H9 (cell line): ENCODE results near the gene DNAH8. TPM values are rescaled to one million over a fixed set of nuclear protein-coding genes. Genes with fewer than 3 reads are reported as not detected.

ENCODE experiments used
- DNase-seq: peaks from one replicate; pipeline ENCODE4 v3.0.0-alpha.2; 2017
- H2AFZ ChIP-seq: one replicate; pipeline ENCODE4 v1.6.1; 2013; ENCODE audit warnings: mild to moderate bottlenecking, low read length, control low read depth, moderate library complexity
- H2AK5ac ChIP-seq: 2 replicates; pipeline ENCODE4 v1.6.1; 2013; ENCODE audit warnings: low read length, control low read depth, mixed read lengths; ENCODE audit not compliant: insufficient read length
- H2BK120ac ChIP-seq: one replicate; pipeline ENCODE4 v1.6.1; 2013; ENCODE audit warnings: low read depth, mild to moderate bottlenecking, low read length, control low read depth, inconsistent platforms; ENCODE audit not compliant: poor library complexity, severe bottlenecking
- H2BK12ac ChIP-seq: 2 replicates; pipeline ENCODE4 v1.6.1; 2013; ENCODE audit warnings: low read length, control low read depth, mixed read lengths, low read depth; ENCODE audit not compliant: insufficient read length
- H2BK15ac ChIP-seq: 2 replicates; pipeline ENCODE4 v1.6.1; 2013; ENCODE audit warnings: low read depth, low read length, control low read depth
- H2BK20ac ChIP-seq: one replicate; pipeline ENCODE4 v1.6.1; 2013; ENCODE audit warnings: low read depth, mild to moderate bottlenecking, low read length, control low read depth, inconsistent platforms; ENCODE audit not compliant: poor library complexity, severe bottlenecking
- H2BK5ac ChIP-seq: 2 replicates; pipeline ENCODE4 v1.6.1; 2013; ENCODE audit warnings: low read length, control low read depth, mixed read lengths; ENCODE audit not compliant: insufficient read length
- H3K14ac ChIP-seq: 2 replicates; pipeline ENCODE4 v1.6.1; 2013; ENCODE audit warnings: low read length, control low read depth; ENCODE audit not compliant: insufficient read depth
- H3K18ac ChIP-seq: 2 replicates; pipeline ENCODE4 v1.6.1; 2013; ENCODE audit warnings: low read depth, mild to moderate bottlenecking, mixed read lengths, low read length, control low read depth; ENCODE audit not compliant: insufficient read length
- H3K23ac ChIP-seq: 2 replicates; pipeline ENCODE4 v1.6.1; 2013; ENCODE audit warnings: low read length, control low read depth, mixed read lengths, low read depth; ENCODE audit not compliant: insufficient read length
- H3K23me2 ChIP-seq: 2 replicates; pipeline ENCODE4 v1.6.1; 2013; ENCODE audit warnings: low read depth, mild to moderate bottlenecking, mixed read lengths, low read length, control low read depth; ENCODE audit not compliant: insufficient read length, poor library complexity, severe bottlenecking
- H3K27ac ChIP-seq: 2 replicates; pipeline ENCODE4 v1.5.1; 2013; ENCODE audit warnings: low read length, control low read depth, mixed read lengths, low read depth; ENCODE audit not compliant: insufficient read length
- H3K27me3 ChIP-seq: 2 replicates; pipeline ENCODE4 v1.6.1; 2013; ENCODE audit warnings: low read length, control low read depth, inconsistent platforms; ENCODE audit not compliant: insufficient read depth
- H3K4ac ChIP-seq: 2 replicates; pipeline ENCODE4 v1.6.1; 2013; ENCODE audit warnings: low read depth, mild to moderate bottlenecking, control low read depth, inconsistent platforms, low read length, moderate library complexity
- H3K4me1 ChIP-seq: 2 replicates; pipeline ENCODE4 v1.6.1; 2013; ENCODE audit warnings: low read length, control low read depth, inconsistent platforms; ENCODE audit not compliant: insufficient read depth
- H3K4me2 ChIP-seq: 2 replicates; pipeline ENCODE4 v1.6.1; 2013; ENCODE audit warnings: low read length, control low read depth, mixed read lengths; ENCODE audit not compliant: insufficient read length, insufficient read depth
- H3K56ac ChIP-seq: 2 replicates; pipeline ENCODE4 v1.6.1; 2013; ENCODE audit warnings: low read depth, mild to moderate bottlenecking, mixed read lengths, low read length, control low read depth; ENCODE audit not compliant: insufficient read length
- H3K79me1 ChIP-seq: 2 replicates; pipeline ENCODE4 v1.6.1; 2013; ENCODE audit warnings: low read depth, mild to moderate bottlenecking, moderate library complexity, low read length, control low read depth, inconsistent platforms; ENCODE audit not compliant: insufficient read depth, poor library complexity, severe bottlenecking
- H3K79me2 ChIP-seq: 2 replicates; pipeline ENCODE4 v1.6.1; 2013; ENCODE audit warnings: low read length, control low read depth, inconsistent platforms; ENCODE audit not compliant: insufficient read depth
- H3K9ac ChIP-seq: 2 replicates; pipeline ENCODE4 v1.6.1; 2013; ENCODE audit warnings: low read length, control low read depth, mixed read lengths; ENCODE audit not compliant: insufficient read length; ENCODE audit errors: extremely low read depth
- H3K9me3 ChIP-seq: one replicate; pipeline ENCODE4 v1.6.1; 2013; ENCODE audit warnings: low read depth, low read length, inconsistent platforms; ENCODE audit not compliant: control insufficient read depth
- H3T11ph ChIP-seq: one replicate; pipeline ENCODE4 v1.6.1; 2013; ENCODE audit warnings: mild to moderate bottlenecking, low read length, control low read depth, inconsistent platforms
- H4K20me1 ChIP-seq: one replicate; pipeline ENCODE4 v1.6.1; 2013; ENCODE audit not compliant: control insufficient read depth, insufficient read length, insufficient read depth
- H4K5ac ChIP-seq: 2 replicates; pipeline ENCODE4 v1.6.1; 2013; ENCODE audit warnings: low read depth, mild to moderate bottlenecking, mixed read lengths, low read length, control low read depth; ENCODE audit not compliant: insufficient read length
- H4K8ac ChIP-seq: replicated peaks from 2 replicates; pipeline ENCODE4 v1.6.1; 2013; ENCODE audit warnings: low read length, control low read depth, mixed read lengths, low read depth; ENCODE audit not compliant: insufficient read length
- H4K91ac ChIP-seq: 2 replicates; pipeline ENCODE4 v1.6.1; 2013; ENCODE audit warnings: low read depth, mild to moderate bottlenecking, moderate library complexity, mixed read lengths, low read length, control low read depth; ENCODE audit not compliant: insufficient read length
- H3K27ac Mint-ChIP-seq, 3 experiments: 2 replicates in 2 of 3; 3 replicates in 1 of 3; pipeline ENCODE4 v1.8.0; 2020 to 2021; ENCODE audit warnings: mixed read lengths in 3 of 3, mild to moderate bottlenecking in 1 of 3, moderate library complexity in 1 of 3
- H3K27me3 Mint-ChIP-seq: 2 replicates; pipeline ENCODE4 v1.8.0; 2021; ENCODE audit warnings: low read depth, mild to moderate bottlenecking, moderate library complexity, mixed read lengths
- H3K36me3 Mint-ChIP-seq, 3 experiments: 2 replicates in 2 of 3; 3 replicates in 1 of 3; pipeline ENCODE4 v1.8.0; 2020 to 2021; ENCODE audit warnings: low read depth in 3 of 3, mixed read lengths in 3 of 3; ENCODE audit not compliant: insufficient read depth in 1 of 3
- H3K4me1 Mint-ChIP-seq, 2 experiments: 2 replicates each; pipeline ENCODE4 v1.8.0; 2020; ENCODE audit warnings: mixed read lengths in 2 of 2
- H3K4me3 Mint-ChIP-seq, 2 experiments: 2 replicates in 1 of 2; 3 replicates in 1 of 2; pipeline ENCODE4 v1.8.0; 2020 to 2021; ENCODE audit warnings: mild to moderate bottlenecking in 2 of 2, mixed read lengths in 2 of 2, moderate library complexity in 1 of 2
- H3K9me3 Mint-ChIP-seq, 2 experiments: 2 replicates in 1 of 2; 3 replicates in 1 of 2; pipeline ENCODE4 v1.8.0; 2020; ENCODE audit warnings: mild to moderate bottlenecking in 2 of 2, mixed read lengths in 2 of 2, moderate library complexity in 1 of 2
- WGBS: extraction: QIAGEN DNeasy Blood & Tissue Kit; methylation state at CpG from one replicate; pipeline ENCODE4 v1.1.7; 2013; ENCODE audit warnings: missing lambda C conversion rate, low lambda C conversion rate, mixed read lengths; ENCODE audit not compliant: insufficient read length; ENCODE audit errors: extremely low coverage; 5-methylcytosine and 5-hydroxymethylcytosine counted together
- total RNA-seq: library from RNA; stranded (reverse); gene quantifications from 2 replicates; pipeline ENCODE4 v1.2.1, GENCODE V29; 2021
- TF ChIP-seq, protein P1 (sequence below): fragments of 200-600 bp; sonication (generic); conservative IDR thresholded peaks from 3 replicates; pipeline ENCODE4 v1.8.0; 2021; ENCODE audit warnings: antibody characterized with exemption, mild to moderate bottlenecking

DNAH8 gene
- total RNA-seq, 1 experiment from 2014 or later = not detected

GRCh38 chr6:38943964-38944363, 228.9 kb downstream of the DNAH8 start:
- H3K27me3 Mint-ChIP-seq = peaks cover 5% of the 10 kb centered on the region
- H3K4me3 Mint-ChIP-seq = no peak overlapping the region
- Histone ChIP-seq H4K91ac (no peak overlapping the region), H3K14ac (no peak overlapping the region), H3K4me1 (no peaks in the 10 kb centered on the region), H2AK5ac (no peak overlapping the region), H3K4me2 (no peak overlapping the region), H3K27me3 (no peaks in the 10 kb centered on the region), H3K23me2 (no peaks in the 10 kb centered on the region), H3K4ac (no peak overlapping the region), H2BK20ac (no peak overlapping the region), H2BK12ac (no peak overlapping the region), H3K79me1 (no peaks in the 10 kb centered on the region), H4K20me1 (no peaks in the 10 kb centered on the region), H3K18ac (no peak overlapping the region), H3K27ac (no peak overlapping the region), H3K9me3 (no peaks in the 10 kb centered on the region), H3T11ph (no peak overlapping the region), H3K23ac (no peak overlapping the region), H3K56ac (no peak overlapping the region), H3K79me2 (no peaks in the 10 kb centered on the region), H3K9ac (no peak overlapping the region), H4K5ac (no peak overlapping the region), H2BK15ac (no peak overlapping the region), H2BK5ac (no peak overlapping the region), H2AFZ (no peak overlapping the region), H2BK120ac (no peak overlapping the region), H4K8ac (no peak overlapping the region)
- TF ChIP-seq, protein P1, sequence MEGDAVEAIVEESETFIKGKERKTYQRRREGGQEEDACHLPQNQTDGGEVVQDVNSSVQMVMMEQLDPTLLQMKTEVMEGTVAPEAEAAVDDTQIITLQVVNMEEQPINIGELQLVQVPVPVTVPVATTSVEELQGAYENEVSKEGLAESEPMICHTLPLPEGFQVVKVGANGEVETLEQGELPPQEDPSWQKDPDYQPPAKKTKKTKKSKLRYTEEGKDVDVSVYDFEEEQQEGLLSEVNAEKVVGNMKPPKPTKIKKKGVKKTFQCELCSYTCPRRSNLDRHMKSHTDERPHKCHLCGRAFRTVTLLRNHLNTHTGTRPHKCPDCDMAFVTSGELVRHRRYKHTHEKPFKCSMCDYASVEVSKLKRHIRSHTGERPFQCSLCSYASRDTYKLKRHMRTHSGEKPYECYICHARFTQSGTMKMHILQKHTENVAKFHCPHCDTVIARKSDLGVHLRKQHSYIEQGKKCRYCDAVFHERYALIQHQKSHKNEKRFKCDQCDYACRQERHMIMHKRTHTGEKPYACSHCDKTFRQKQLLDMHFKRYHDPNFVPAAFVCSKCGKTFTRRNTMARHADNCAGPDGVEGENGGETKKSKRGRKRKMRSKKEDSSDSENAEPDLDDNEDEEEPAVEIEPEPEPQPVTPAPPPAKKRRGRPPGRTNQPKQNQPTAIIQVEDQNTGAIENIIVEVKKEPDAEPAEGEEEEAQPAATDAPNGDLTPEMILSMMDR = peak; percentile 54
- no peaks in the 10 kb centered on the region for H3K36me3 Mint-ChIP-seq
- H3K9me3 Mint-ChIP-seq = no peaks in the 10 kb centered on the region; a peak in 1 of 5 replicates
- WGBS = no CpG with 5 or more reads among the region's 4 CpGs
- peak; percentile 44 for DNase-seq
- H3K4me1 Mint-ChIP-seq = peaks cover 7 to 13% of the 10 kb centered on the region in 2 experiments
- no peak overlapping the region for H3K27ac Mint-ChIP-seq
